HS-27A (cell line): Measurements from ENCODE around the gene CALML3.

ENCODE experiments used
- DNase-seq: peaks from one replicate; pipeline ENCODE4 v3.0.0-alpha.2; 2012; ENCODE audit warnings: low read depth, missing footprints

Gene CALML3

DNA sequence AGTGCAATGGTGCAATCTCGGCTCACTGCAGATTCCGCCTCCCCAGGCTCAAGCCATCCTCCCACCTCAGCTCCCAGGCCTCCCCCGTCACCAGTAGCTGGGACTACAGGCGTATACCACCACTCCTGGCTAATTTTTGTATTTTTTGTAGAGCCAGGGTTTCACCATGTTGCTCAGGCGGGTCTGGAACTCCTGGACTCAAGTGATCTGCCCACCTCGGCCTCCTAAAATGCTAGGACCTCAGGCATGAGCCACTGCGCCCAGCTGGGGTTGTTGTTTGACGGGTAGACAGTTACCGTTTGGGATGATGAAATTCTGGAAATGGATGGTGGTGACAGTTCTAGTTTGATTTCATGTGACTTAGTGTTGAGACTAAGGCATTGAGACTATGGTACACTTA, 15.3 kb downstream of the CALML3 start:
- no peak for DNase-seq

DNA sequence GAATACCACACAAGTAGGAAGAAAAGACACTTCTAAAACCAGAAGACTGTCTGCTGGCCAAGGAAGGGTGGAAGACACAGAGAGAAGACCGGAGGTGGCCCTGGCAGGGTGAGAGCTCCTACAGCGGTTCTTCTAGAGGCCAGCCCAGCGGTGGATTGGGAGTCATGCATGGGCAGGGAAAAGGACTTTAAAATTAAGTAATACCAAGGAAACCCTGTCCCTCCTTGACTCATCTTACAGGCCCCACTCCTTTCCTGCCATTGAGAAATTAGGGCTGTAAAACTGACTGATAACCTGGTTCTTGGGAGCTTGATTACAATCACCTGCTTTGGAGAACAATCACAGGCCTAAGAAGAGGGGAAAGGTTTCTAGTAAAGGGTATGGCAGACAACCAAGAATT, 16.1 kb downstream of the CALML3 start:
- DNase-seq = no peak

DNA sequence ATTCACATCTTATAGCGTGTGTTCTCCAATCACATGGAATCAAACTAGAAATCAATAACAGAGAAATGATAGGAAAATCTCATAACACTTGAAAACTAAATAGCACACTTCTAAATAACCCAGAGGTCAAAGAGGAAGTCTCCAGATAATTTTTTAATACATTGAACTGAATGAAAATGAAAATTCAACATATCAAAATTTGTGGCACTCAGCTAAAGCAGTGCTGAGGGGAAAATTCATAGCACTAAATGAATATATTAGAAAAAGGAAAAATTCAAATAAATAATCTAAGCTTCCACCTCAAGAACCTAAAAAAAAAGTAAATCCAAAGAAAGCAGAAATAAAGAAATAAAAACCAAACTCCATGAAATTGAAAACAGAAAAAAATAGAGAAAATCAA, 17.3 kb downstream of the CALML3 start:
- no peak for DNase-seq

DNA sequence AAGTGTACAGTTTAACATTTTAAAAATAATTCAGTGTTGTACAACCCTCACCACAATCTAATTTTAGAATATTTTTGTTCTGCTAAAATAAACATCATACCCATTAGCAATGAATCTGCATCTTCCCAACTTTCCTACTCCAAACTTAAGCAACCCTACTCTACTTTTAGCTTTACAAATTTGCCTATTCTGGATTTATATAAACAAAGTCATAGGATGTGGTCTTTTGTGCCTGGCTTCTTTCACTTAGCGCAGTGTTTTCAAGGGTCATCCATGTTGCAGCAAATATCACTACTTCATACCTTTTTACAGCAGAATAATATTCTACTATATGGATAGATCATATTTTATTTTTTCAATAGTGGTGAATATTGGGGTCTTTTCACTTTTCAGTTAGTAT, 18.9 kb downstream of the CALML3 start:
- no peak for DNase-seq

DNA sequence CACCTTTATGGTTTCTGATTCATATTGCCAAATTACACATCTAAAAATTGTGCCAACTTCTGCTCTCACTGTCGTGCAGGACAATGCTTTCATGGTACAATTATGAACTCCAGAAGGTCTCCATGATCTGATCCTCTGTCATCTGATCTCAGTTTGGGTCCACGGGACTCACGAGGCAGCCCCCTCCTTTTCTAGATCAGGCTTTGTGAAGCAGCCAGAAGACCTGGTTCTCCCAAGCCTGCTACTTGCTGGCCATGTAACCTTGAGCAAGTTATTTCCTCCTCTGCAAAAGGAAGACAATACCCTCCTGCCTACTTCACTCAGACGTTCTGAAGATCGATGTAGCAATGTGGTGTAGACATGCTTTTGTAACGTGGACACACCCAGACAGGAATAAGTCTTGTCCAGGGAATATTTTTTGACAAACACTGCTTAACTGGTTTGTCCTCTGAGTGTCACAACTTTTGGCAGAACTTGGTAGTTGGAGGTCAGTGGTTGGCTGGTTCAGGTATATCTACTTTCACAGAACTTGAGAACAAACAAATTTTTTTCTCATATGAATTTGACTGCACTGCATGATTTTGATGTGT, 19.6 kb downstream of the CALML3 start:
- DNase-seq = no peak

DNA sequence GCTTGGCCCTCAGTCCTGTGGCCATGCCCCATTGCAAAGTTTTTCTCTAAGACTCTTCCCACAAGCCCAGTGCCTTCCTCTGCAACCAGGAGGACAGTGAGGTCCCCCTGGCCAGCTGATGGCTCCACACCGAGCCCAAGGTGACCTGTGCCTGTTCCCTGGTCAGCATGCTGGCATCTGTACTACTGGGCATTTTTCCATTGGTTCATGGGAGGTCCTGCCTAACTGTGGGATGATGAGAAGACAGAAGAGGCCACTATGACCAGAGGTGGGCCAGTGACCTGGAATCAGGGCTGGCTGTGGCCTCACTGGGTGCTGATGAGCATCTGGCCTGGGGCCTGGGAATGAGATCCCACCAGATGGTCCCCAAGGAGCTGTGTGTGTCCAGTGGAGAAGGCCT, 20.2 kb downstream of the CALML3 start:
- no peak for DNase-seq

DNA sequence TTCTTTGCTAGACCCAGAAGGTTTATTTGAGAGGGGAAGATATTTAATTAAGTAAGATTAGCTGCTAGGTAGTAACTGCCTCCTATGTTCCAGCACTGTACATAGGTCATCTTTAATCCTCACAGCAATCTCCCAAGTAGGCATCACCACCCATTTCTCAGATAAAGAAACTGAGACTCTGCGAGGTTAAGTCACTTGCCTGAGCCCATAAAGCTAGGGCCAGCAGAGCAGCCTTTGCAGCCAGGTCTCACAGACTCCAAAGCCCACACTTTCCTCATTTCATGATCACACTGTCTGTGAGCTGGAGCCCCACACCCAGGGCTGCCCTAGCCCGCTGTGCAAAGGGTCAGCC, 20.6 kb downstream of the CALML3 start:
- no peak for DNase-seq

DNA sequence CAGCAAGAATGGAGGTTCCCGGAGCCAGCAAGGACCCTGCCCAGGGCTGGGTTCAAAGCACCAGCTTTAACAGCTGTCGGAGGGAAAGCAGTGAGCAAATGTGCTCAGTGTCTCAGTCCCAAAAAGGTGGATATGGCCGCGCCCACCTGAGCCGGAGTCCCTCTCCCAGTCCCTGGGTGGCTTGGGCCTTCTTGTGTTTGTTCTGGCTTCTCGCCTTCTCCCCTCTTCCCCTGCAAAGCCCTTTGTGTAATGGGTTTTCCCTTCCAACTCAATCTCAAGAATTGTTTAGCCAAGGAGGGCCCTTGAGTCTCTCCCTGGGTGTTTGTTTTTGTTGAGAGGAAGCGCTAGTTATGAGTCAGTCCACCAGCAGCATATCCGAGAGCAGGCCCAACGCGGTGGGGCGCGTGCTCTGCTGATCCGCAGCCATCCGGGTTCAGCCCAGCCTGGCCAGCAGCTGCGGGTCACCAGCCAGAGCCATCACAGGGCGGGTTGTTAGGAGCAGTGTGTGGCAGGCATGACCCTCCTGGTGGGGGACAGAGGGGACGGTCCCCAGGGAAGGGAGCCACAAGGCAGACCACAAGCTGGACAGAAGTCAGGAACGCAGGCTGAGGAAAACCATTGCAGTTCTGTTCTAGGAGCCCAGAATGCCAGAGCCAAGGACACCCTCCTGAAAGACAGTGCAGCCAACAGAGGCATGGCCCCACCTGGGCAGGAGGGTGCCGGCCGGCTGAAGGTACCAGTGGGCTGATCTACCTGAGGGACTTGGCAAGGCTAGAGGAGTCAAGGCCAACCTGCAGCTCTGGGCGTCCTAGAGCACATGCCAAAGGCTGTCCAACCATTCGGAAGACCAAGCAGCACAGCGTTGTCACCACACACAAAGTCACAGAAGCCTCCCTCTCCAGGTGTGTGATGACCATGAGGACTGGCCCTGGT, 21.3 kb downstream of the CALML3 start:
- DNase-seq = no peak

DNA sequence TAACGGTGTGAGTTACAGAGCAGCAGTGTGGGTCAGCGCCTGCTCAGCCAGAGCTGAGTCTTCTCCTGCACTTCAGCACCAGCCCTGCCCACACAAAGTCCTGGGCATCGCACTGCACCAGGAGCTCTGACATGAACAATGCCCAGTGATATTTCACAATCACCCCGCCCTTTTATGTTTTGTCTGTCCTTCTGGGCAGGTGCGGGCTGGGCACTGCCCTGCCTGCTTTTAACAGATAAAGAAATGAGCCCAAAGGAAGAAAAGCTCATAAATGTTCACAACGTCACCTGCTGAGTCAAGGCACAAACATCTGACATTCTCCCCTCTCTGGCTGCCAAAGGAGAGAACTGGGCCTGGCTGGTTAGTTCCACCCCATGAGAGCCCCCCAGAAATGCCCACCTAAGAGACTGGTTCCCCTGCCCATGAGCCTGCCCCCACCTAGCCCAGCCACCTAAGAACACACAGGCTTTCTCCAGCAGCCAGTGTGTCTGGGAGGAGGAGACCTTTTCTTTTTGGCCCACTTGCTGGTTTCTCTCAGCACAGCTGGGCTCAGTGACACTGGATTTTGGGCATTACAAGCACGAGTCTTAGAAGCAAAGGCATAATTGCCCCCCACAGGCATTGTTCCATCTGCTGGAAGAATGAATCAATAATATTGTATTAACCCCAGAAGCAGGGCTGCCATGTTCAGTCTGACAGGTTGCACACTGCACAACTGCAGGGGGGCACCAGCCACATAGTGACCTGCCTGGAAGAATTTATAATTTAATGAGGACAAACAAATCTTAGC, 22.3 kb downstream of the CALML3 start:
- DNase-seq = no peak

DNA sequence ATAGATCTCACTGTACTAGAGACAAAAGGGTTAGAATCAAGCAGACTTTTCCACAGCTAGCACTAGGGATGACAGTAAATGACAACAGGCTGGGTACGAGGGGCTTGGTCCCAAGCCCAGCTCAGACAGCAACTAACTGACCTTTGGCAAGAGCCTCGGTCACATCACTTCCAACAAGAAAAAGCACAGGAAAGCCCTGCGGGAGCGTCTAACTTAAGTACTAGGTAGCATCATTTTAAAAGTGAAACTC, 22.8 kb downstream of the CALML3 start:
- no peak for DNase-seq

DNA sequence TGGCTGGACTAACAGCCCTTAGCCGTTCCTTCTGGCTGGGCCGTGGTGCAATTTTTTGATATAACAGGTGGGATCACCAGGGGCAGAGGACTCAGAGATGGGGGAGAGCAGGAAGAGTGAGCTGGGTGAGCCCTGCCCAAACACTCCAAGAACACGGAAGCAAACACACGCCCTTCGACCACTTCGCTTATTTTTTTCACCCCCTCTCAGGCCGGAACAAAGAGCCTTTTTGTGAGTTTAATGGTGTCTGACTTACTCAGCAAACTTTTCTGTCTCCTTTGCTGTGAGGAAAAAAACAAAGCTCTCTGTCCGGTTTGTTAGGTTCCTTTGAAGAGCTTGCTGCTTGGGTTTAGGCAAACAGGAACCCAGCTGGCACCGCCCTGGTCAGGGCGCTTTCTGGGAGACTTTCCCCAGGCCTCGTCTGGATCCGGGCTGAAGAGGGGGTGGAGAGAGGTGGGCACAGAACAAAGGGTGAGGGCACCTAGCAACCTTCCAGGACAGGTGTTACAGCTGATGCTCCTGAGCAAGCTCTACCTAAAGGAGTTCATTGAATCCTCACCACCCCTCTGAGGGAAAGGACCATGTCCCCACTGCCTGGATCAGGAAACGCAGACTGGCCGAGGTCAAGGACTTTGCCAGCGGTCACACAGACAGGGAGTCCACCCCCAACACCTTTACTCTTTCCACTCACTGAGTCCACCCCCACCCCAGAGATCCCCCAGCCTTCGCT, 23.3 kb downstream of the CALML3 start:
- DNase-seq = no peak

DNA sequence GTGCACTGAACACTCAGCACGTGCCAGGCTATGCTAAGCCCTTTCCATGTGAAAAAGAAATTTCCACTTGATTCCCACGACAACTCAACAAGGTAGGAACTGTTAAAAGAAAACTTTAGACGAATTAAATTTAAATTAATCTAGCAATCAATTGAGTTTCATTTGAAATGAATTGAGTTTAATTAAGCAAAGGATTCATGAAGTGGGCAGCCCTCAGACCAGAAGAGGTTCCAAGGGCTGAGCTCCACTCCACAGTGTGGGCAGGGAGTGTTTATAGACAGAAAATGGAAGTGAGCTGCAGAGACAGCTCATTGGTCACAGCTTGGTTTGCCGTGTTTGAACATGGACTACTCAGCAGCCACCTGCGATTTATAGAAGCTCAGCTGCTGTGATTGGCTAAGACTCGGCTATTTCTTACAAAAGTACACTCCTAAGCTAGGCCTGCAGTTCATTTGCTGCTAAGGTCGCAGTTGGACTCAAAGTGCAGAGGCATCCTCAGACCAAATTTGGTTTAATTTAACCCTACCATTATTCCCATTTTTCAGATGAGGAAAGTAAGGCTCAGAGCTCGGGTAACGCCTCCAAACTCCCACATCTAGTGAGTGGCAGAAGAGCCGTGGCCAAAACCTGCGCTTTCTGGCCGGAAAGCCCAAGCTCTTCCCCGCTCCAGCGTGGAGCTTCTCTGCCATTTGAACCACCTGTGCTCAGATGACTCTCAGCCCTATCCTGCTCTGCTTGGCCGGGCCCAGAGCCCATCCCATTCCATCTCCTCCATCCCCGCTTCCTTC, 24.9 kb downstream of the CALML3 start:
- no peak for DNase-seq

DNA sequence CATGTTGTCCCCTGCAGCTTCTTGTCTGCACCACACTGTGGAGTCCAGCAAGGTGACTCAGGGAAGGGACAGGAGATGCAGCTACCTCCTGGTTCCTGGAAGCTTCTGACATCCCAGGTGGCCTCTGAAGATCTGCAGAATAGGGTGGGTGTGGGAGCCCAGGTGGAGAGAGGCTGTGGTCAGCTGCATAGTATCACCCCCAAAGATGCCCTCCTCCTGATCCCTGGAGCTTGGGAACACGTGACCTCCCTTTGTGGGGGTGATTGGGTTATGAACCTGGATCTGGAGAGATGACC, 25.4 kb downstream of the CALML3 start:
- DNase-seq = no peak

DNA sequence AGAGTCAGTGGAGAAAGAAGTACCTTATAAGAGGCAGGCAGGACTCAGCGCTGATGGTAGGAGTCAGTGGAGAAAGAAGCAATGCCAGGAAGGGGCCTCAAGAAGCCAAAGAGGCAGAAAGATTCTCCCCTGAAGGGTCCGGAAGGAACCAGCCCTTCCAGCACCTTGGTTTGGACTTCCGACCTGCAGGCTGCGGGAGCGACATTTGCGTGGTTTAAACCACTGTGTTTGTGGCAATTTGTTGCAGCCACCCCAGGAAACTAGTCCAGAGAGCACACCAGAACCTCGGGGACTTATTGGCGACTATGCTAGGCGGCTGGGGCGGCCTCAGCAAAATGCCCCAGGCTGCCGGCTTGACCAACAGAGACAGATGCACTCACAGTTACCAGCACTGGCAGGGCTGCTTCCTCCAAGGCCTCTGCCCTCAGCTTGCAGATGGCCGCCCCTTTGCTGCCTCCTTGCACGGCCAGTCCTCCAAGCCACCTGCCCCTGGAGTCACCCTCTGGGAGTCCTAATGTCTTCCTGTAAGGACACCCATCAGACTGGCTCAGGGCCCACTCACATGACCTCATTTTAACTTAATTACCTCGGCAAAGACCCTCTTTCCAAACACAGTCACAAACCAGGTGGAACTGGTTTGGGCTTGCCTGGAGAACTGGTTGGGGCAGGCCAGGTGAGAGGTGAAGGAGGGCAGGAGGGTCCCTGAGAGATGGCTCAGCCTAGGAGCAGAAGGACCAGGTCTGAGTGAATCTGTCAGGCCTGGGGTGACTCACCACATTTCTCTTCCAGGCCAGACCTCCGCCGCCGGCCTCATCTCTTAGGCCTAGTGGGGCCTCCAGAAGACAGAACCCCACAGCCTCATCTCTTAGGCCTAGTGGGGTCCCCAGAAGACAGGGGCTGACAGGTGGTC, 26.1 kb downstream of the CALML3 start:
- no peak for DNase-seq

DNA sequence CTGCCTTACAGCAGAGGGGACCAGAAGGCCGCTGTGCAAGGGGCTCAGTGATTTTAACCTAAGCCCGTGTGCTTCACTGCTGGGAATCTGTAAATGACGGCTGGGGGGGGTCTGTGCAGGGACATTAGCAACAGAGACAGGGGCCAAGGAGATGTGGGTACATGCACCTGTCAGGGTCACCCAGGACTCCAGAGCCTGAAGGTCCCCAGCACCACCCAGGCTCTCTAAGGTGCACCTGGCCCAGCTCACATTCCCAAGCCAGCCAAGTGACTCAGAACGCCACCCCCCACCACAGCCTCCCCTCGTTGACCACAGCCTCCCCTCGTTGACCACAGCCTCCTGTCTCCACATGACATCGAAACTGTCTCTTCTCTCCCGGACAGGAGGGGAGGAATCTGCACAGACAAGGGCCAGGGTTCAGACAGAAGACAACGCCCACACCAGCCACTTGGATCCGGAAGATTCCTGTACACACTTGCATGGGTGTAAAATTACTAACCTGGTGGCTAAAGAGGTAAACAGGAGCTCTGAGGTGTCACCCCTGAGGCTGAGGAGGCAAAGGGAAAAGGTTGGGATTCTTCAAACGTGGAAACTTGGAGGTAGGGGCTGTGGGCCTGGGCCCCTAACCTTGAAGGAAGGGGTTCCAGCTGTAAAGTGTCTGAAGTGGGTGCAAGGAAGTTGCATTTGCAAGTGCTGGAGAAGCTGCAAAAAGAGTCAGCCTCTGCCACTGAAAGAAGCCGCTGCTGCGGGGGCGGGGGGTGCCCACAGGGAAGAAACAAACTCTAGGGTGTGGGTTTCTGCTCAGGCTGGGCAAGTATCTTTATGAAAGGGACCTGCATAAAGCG, 27.0 kb downstream of the CALML3 start:
- no peak for DNase-seq

DNA sequence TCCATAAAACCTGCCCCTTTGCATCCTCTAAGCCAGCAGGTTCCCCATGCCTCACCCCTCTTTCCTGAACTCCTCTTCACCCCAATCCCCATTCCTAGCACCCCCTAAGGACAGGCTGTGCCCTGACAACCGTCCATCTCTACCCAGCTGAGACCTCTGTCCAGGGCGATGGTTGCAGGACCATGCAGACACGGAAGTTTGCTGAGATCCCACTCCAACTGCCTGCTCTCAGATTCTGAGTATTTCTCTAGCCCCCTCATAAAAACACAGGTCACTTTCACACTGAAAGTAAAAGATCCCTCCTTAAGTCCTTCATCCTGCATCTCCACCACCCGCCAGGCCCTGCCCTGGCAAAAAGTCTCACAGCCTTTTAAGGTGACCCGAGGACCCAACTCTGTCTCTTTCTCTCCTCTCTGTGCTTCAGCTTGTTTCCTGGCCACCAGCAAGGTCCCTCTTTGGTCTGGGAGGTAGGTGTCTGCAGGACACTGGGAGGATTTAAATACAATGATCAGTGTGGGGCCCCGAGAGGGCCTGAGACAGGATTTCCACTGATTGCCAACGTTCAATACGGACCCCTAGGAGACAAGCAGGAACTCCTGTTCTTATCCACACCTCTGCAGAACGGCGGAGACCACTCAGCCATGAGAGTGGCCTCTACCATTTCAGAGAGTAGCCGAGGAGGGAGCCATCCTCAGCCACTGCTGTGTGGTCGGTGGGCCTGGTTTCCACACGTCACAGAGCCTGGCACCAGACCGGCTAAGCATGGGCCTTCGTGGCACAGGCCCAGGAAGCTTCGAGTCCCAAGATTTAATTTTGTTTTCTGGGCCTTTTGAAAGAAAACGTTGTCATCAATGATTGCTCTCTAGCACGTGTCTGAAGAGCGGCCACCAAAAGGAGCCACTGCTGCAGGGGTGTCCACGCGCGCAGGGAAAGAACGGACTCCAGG, 27.9 kb downstream of the CALML3 start:
- no peak for DNase-seq

DNA sequence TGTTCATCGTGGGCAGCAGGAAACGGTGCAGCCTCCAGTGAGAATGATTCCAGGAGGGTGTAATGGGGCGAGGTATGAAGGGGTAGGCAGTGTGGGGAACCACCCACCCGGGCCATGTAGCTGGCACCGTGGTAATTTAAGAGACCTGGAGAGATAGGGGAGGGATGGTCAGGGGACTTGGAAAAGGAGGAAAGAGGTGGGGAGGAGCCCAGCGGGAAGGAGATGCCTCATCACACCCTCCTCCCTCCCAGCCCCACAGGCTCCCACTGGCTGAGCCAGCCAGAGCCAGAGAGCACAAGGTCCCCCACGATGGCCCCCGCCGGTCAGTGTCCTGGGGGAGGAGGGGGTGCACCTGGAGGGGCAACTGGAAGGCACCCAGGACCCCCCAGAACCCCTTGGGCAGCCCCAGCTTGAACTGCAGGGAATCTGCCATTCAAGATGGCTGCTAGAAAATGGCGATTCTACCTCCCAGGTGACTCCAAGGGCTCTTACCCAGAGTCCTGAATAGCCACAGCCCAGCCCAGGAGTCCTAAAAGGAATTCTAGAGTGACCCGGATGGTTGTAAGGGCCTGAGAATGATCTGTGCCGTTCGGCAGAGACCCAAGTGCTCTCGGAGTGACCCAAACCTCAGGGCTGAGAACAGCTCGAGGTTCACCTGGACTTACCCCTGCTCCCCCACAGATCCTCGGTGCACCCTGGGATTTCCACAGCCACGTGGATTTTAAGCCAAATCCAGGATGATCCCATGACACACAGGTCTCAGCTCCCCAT, 28.8 kb downstream of the CALML3 start:
- DNase-seq = no peak

DNA sequence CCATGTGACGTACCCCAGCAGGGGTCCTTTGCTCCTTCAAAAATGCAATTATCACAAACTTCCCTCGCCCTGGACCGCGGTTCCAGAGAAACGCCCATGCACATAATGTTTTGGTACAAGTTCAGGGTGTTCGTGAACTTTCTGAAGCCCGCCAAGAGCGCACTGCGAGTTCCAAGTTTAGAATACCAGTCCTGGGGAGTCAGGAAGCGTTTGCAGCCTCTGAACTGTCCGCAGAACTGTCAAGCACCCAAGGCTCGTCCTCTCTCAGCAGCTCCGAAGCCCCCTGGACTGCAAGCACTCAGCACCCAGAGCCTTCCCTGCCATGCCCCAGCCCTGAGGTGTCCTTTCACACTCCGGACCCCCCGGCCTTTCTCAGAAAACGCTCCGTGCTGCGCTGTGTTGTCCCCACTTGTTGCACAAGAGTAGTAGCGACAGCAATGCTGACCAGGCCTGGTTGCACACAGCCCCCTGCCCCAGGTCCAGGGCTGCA, 30.3 kb downstream of the CALML3 start:
- no peak for DNase-seq
